ENCODE results near the gene PRR7.

PRR7 gene

GRCh38 chr5:177453852-177454396 is 7.3 kb downstream of the PRR7 start:
- no peak for DNase-seq

- peak; percentile 94 for DNase-seq
These were observed 7.9 kb downstream of the PRR7 start for GRCh38 chr5:177454397-177455035.

GRCh38 chr5:177455036-177455660 is 8.5 kb downstream of the PRR7 start:
- DNase-seq, result peak; percentile 89

GRCh38 chr5:177455661-177456590 is 9.3 kb downstream of the PRR7 start:
- DNase-seq, result peak; percentile 96

- no peak for DNase-seq
These were observed 10.0 kb downstream of the PRR7 start for GRCh38 chr5:177456591-177456964.

- peak; percentile 32 for DNase-seq
These were observed 10.6 kb downstream of the PRR7 start for GRCh38 chr5:177456976-177457851.

GRCh38 chr5:177457852-177458681 is 11.5 kb downstream of the PRR7 start:
- DNase-seq, result no peak

- DNase-seq, result no peak
These were observed 12.3 kb downstream of the PRR7 start for GRCh38 chr5:177458912-177459350.

- no peak for DNase-seq
These were observed 12.7 kb downstream of the PRR7 start for GRCh38 chr5:177459357-177459756.

- DNase-seq, result no peak
These were observed 13.4 kb downstream of the PRR7 start for GRCh38 chr5:177459819-177460628.

- no peak for DNase-seq
These were observed 15.5 kb downstream of the PRR7 start for GRCh38 chr5:177462021-177462670.

GRCh38 chr5:177465044-177465443 is 18.4 kb downstream of the PRR7 start:
- DNase-seq, result no peak

- DNase-seq, result no peak
These were observed 20.2 kb downstream of the PRR7 start for GRCh38 chr5:177466861-177467260.

- no peak for DNase-seq
These were observed 20.8 kb downstream of the PRR7 start for GRCh38 chr5:177467436-177467835.

GRCh38 chr5:177468329-177468684 is 21.7 kb downstream of the PRR7 start:
- no peak for DNase-seq

GRCh38 chr5:177468685-177469628 is 22.3 kb downstream of the PRR7 start:
- DNase-seq, result no peak

- DNase-seq, result no peak
These were observed 23.3 kb downstream of the PRR7 start for GRCh38 chr5:177469750-177470525.
